Measurements from ENCODE around the gene HTT. TPM values are rescaled to one million over a fixed set of nuclear protein-coding genes. Genes with fewer than 3 reads are reported as not detected.
A peak's percentile ranks its signal among the peaks of the same experiment; 100 is the strongest.

Gene HTT
- total RNA-seq, 6 experiments from 2014 or later, result 38.1 to 52.0 (median 47.8) TPM

GRCh38 chr4:3225936-3226335 lies 151.5 kb downstream of the HTT start:
- Mint-ChIP-seq H3K9me3 (peaks cover 4% of the 10 kb centered on the region; the same call in 1 of the 2 replicates), H3K27me3 (ENCODE audit: insufficient read depth) (peaks cover 1% of the 10 kb centered on the region), H3K27ac (no peak overlapping the region), H3K4me1 (ENCODE audit: low read depth) (peaks cover 12% of the 10 kb centered on the region), H3K4me3 (no peak overlapping the region), H3K36me3 (ENCODE audit: low read depth) (peaks cover 35% of the 10 kb centered on the region)
- no peak for TF ChIP-seq CTCF (IDR thresholded peaks at IDR 0.05)
- no peak for DNase-seq

- peaks cover 12% of the 10 kb centered on the region for H3K4me1 Mint-ChIP-seq (ENCODE audit: low read depth)
- H3K27me3 Mint-ChIP-seq (ENCODE audit: insufficient read depth), result peaks cover 1% of the 10 kb centered on the region
- TF ChIP-seq CTCF (IDR thresholded peaks at IDR 0.05), result no peak
- no peak overlapping the region for H3K4me3 Mint-ChIP-seq
- H3K9me3 Mint-ChIP-seq, result peaks cover 4% of the 10 kb centered on the region; the same call in 1 of the 2 replicates
- no peak for DNase-seq
- no peak overlapping the region for H3K27ac Mint-ChIP-seq
- H3K36me3 Mint-ChIP-seq (ENCODE audit: low read depth), result peaks cover 32% of the 10 kb centered on the region
Measured at GRCh38 chr4:3226467-3226866, 152.0 kb downstream of the HTT start.

- H3K27me3 Mint-ChIP-seq (ENCODE audit: insufficient read depth), result peaks cover 1% of the 10 kb centered on the region
- H3K36me3 Mint-ChIP-seq (ENCODE audit: low read depth), result peaks cover 32% of the 10 kb centered on the region
- no peak for DNase-seq
- TF ChIP-seq CTCF (IDR thresholded peaks at IDR 0.05), result no peak
- H3K9me3 Mint-ChIP-seq, result peaks cover 4% of the 10 kb centered on the region; the same call in 1 of the 2 replicates
- H3K27ac Mint-ChIP-seq, result no peak overlapping the region
- peaks cover 12% of the 10 kb centered on the region for H3K4me1 Mint-ChIP-seq (ENCODE audit: low read depth)
- no peak overlapping the region for H3K4me3 Mint-ChIP-seq
Measured at GRCh38 chr4:3226944-3227343, 152.5 kb downstream of the HTT start.

GRCh38 chr4:3227878-3228675 lies 153.6 kb downstream of the HTT start:
- no peak for DNase-seq
- H3K4me1 Mint-ChIP-seq (ENCODE audit: low read depth), result peaks cover 12% of the 10 kb centered on the region
- TF ChIP-seq CTCF (IDR thresholded peaks at IDR 0.05), result no peak
- H3K9me3 Mint-ChIP-seq, result peaks cover 4% of the 10 kb centered on the region; the same call in 1 of the 2 replicates
- peaks cover 1% of the 10 kb centered on the region for H3K27me3 Mint-ChIP-seq (ENCODE audit: insufficient read depth)
- H3K36me3 Mint-ChIP-seq (ENCODE audit: low read depth), result peaks cover 23% of the 10 kb centered on the region
- H3K4me3 Mint-ChIP-seq, result no peak overlapping the region
- no peak overlapping the region for H3K27ac Mint-ChIP-seq

- Mint-ChIP-seq H3K4me3 (no peak overlapping the region), H3K27me3 (ENCODE audit: insufficient read depth) (peaks cover 3% of the 10 kb centered on the region), H3K36me3 (ENCODE audit: low read depth) (peaks cover 28% of the 10 kb centered on the region), H3K4me1 (ENCODE audit: low read depth) (peaks cover 16% of the 10 kb centered on the region), H3K27ac (peak overlapping the region; percentile 7; the same call in 1 of the 2 replicates), H3K9me3 (peaks cover 4% of the 10 kb centered on the region; the same call in 1 of the 2 replicates)
- TF ChIP-seq CTCF (IDR thresholded peaks at IDR 0.05), result no peak
- no peak for DNase-seq
Measured at GRCh38 chr4:3228881-3229280, 154.4 kb downstream of the HTT start.
